Epithelial cell of prostate (primary cell): ENCODE results near the gene DNAH3.

Experiments
- DNase-seq: peaks from one replicate; pipeline ENCODE4 v3.0.0-alpha.2; 2011; ENCODE audit warnings: low read depth, low spot score
- H3K27ac ChIP-seq: fragments of 450-650 bp; 2 replicates; pipeline ENCODE4 v1.5.1; 2017; ENCODE audit warnings: mild to moderate bottlenecking

The DNAH3 gene

DNA sequence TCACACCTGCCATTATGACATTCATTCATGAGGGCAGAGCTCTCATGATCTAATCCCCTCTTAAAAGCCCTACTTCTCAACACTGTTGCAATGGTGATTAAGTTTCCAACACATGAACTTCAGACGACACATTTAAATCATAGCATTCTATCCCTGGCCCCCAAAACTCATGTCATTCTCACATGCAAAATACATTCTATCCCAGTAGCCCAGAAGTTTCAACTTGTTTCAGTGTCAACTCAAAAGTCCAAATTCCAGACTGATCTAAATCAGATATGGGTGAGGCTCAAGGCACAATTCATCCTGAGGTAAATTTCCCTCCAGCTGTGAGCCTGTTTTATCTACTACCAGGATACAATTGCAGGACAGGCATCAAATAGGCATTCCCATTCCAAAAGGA is 224.9 kb downstream of the DNAH3 start:
- DNase-seq = no peak
- no peak overlapping the region for H3K27ac ChIP-seq

DNA sequence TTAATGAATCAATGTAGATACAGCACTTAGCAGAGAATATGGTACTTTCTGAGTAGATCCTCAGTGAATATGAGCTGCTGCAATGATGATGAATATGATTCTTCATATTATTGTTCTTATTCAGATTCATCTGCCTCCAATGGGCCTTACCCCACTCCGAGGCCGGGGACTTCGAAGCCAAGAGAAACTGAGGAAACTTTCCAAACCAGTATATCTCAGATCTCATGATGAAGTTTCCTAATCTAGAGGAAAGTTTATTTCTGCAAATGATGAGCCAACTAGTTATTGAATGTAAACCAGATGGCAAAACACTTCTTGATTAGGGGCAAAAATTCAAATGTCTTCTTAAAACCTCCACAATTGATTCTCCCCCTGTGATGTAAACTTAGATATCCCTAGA is 226.8 kb downstream of the DNAH3 start:
- no peak overlapping the region for H3K27ac ChIP-seq
- DNase-seq = no peak

- no peak for DNase-seq
- no peak overlapping the region for H3K27ac ChIP-seq
These were observed 229.8 kb downstream of the DNAH3 start for GRCh38 chr16:20920799-20921198.

DNA sequence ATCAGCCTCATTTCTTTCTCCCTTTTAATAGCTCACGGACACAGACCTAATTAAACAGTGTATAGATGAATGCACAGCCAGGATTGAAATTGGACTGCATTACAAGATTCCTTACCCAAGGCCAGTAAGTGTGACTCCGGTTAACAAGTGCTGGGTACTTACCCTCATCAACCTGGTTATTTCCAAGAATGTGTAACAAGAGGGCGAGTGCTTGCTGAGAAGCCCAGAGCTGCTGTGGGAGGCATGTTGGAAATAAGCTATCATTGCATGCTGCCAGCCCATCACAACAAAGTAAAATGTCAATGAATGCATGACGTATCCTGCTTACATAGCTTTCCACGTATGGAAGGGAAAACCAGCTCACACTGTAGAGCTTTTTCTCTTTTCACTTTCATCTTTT is 230.6 kb downstream of the DNAH3 start:
- no peak for DNase-seq
- H3K27ac ChIP-seq = no peak overlapping the region

GRCh38 chr16:20918486-20919239 is 232.0 kb downstream of the DNAH3 start:
- no peak for DNase-seq
- H3K27ac ChIP-seq = peak overlapping the region; percentile 29

GRCh38 chr16:20916942-20917341 is 233.7 kb downstream of the DNAH3 start:
- no peak overlapping the region for H3K27ac ChIP-seq
- DNase-seq = no peak

DNA sequence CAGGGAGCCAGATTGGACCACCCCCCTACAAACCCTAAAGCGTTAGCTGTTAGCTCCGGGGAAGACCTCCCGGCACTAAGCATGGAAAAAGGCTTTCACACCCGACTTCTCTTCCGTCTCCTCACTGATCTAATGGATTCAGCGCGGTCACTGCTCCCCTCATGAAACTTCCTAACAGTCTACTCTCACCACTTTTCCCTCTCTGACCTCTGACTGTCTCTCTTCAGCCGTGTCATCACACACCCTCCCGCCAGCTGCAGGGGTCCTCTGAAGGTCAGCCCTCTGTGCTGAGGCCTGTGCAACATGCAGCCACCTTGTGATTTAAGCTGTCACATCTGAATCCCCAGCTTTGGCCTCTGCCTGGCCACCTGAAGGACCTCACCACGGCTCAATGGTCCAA is 234.4 kb downstream of the DNAH3 start:
- H3K27ac ChIP-seq = no peak overlapping the region
- no peak for DNase-seq

DNA sequence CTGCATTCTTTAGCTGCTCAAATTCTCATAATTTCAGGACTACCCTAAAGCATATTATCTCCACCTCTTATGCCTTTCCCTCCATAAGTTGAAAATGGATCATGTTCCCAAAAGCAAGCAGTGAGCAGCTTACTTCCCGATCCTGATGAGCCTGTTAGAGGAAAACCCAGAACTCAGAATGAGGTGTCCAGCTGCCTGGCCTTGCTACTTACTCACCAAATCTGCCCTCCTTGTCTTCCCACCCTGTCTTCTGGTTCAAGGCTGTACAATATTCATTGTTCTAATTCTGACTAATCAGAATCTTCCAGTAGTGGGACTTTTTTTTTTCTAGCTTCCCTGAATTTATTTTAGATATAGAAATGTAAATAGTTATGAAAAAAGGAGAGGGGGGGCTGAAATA is 239.3 kb downstream of the DNAH3 start:
- peak overlapping the region; percentile 99 for H3K27ac ChIP-seq
- peak; percentile 57 for DNase-seq

DNA sequence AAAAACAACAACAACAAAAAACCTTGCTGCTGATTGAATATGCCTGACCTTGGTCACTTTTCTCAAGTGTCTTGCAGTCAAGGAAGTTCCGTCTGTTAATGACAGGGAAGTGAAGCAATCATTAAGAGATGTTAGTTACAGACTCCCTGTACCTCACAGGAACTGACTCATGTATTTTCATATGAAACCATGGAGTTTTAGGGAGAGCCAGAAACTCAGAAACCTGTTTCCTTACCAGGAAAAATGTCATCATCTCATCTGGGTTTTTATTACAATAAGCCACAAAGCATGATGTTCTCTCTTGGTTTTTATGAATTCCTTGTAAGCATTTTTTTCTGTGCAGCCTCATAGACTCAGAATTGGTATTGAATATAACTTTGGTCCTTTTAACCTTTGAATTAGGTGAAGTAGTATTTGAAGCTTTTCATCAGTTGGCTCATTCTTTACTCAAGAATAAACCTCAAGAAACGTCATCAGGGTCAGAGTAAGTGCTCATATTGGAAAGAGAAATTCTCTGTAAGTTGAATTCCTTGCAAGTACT is 239.8 kb downstream of the DNAH3 start:
- peak; percentile 88 for DNase-seq
- H3K27ac ChIP-seq = peak overlapping the region; percentile 99

GRCh38 chr16:20906341-20907255 is 244.0 kb downstream of the DNAH3 start:
- no peak for DNase-seq
- H3K27ac ChIP-seq = peak overlapping the region; percentile 97

GRCh38 chr16:20905576-20905975 is 245.1 kb downstream of the DNAH3 start:
- peak overlapping the region; percentile 97 for H3K27ac ChIP-seq
- DNase-seq = no peak

DNA sequence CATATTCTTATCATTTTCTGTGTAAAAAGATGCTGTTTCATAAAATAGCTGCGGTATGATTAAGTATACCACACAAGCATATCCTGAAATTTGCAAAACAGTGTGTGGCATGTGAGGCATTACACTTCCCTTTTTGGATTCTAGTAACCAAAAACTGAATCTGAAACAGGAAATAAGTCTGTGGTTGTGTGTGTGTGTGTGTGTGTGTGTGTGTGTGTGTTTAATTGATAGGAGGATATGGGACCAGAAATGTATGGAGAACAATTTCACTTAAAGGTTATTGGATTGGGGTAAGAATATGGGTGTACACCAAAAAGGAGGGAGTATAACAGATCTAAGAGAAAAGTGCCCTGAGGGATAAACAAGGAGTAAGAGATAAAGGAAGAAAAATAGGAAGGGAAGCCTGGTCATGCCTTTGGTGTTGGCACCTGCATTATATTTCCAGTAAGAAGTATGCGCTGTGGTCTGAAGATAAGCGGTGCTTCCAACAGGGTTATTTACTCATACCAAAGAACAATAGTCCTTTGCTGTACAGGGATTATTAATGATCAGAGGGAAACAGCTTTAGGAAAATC is 246.1 kb downstream of the DNAH3 start:
- peak; percentile 48 for DNase-seq

GRCh38 chr16:20903899-20904506 is 246.6 kb downstream of the DNAH3 start:
- DNase-seq = no peak
- peak overlapping the region; percentile 97 for H3K27ac ChIP-seq

More for the DNA sequence above, 246.1 kb downstream of the DNAH3 start:
- peak overlapping the region; percentile 97 for H3K27ac ChIP-seq

DNA sequence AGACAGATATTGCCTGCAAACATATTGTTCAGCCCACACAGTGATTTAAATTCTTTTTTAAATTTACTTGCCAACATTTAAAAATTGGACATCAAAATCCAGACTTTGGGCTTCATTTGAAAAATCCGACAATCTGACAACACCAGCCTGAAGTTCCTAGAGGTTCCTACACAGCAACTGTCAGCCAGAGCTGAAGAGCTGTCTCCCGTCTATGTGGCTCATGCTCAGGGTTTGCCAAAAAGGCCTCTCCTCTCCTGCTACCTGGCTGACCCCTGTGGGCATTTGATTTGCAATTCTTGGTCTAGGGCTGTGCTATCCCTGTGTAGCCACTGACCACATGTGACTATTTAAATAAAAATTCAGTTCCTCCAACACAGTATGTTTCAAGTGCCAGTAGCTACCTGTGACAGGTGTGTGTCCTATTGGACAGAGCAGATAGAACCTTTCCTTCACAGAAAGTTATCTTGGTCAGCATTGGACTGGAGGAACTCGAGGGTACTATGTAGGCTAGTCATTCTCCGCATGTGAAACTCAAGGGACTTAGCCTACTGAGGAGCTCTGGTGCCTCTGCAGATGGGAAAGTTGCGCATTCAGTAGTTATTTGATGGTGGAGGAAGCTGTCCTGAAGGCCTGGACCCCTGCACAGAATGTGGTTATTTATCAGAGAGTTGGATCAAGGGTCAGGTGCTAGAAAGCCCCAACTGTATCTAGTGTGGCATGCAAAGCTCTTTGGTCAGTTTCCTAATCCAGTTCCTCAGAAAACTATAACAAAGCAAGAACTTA is 247.3 kb downstream of the DNAH3 start:
- no peak for DNase-seq
- H3K27ac ChIP-seq = peak overlapping the region; percentile 97

DNA sequence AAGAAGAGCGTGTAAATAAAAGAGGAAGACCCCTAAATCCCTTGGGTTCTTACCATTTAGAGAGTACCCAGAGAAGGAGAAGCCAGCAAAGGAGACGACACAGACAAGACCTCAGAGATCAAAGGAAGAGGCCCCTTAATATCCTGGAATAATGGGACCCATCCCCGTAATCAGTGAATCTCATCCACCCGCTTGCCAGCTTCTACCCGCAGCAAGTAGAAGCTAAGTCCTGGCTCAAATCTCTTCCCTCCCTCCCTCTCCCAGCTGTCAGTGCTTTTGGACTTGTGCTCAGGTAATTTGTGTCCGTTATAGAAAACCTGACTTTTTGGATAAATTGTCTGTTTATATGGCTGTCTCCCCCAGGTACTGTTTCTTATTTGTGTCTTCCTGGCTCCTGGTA is 248.2 kb downstream of the DNAH3 start:
- H3K27ac ChIP-seq = peak overlapping the region; percentile 97

GRCh38 chr16:20901436-20902112 is 249.1 kb downstream of the DNAH3 start:
- peak; percentile 73 for DNase-seq
- H3K27ac ChIP-seq = peak overlapping the region; percentile 97

More for the DNA sequence above, 248.2 kb downstream of the DNAH3 start:
- DNase-seq = no peak

DNA sequence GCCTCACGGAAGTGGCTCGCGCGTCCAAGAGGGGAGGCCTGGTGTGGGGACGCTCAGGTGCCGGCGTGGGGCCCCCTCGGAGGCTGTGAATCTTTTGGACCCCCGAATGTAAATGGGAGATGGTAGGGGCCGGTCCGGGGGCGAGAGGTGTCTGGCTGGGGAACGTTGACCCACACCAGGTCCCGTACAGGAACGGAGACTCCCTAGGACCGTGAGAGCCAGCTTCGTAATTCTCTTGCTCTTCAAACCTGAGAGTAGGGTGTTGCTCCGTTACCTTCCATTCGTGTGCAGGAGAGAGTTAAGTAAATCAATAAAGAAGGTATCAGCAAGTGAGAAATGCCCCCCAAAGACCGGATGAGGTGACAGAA is 249.6 kb downstream of the DNAH3 start:
- no peak for DNase-seq
- peak overlapping the region; percentile 97 for H3K27ac ChIP-seq

- peak within 1 kb of the TSS; percentile 97 for H3K27ac ChIP-seq
- peak; percentile 92 for DNase-seq
These were observed 250.2 kb downstream of the DNAH3 start, which contains the start of the genes DCUN1D3 and LYRM1 for GRCh38 chr16:20900299-20901067. TSS of gene DCUN1D3 (minus strand) at chr16:20900358. CDS start at chr16:20862538, 37,820 bp downstream. TSS of gene LYRM1 (plus strand) at chr16:20900771. CDS start at chr16:20915556, 14,785 bp downstream.
